ENCODE measurements around the gene GPATCH2L.

DNA sequence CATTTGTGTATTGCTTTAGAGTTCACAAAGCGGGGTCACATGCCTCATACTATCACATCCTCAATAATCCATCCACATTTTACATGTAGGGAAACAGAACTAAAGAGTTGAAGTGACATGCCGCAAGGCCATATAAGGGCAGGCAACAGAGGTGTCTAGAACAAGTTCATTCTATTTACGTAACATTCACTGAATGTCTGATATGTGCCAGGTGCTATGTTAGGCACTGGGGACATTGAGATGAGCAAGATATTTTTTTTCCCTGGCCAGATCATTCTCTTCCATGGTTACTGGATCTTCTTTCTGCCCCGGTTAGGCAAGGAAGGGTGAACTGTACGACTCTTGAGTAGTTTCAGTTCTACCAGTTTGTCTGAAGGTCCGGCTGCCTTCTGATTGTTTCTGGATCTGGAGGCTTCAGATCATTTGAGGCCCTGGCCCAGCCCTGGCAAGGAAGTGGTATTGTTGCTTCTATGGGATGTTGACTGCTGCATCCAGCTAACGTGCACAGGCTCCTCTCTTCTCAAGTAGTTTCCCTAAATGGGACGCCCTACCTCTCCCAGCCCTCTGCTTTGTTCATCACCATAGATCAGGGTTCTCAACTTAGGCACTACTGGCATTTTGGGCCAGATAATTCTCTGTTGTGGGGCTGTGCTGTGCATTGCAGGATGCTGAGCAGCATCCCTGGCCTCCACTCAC is 12.1 kb downstream of the GPATCH2L start:
- TF ChIP-seq, protein P1, sequence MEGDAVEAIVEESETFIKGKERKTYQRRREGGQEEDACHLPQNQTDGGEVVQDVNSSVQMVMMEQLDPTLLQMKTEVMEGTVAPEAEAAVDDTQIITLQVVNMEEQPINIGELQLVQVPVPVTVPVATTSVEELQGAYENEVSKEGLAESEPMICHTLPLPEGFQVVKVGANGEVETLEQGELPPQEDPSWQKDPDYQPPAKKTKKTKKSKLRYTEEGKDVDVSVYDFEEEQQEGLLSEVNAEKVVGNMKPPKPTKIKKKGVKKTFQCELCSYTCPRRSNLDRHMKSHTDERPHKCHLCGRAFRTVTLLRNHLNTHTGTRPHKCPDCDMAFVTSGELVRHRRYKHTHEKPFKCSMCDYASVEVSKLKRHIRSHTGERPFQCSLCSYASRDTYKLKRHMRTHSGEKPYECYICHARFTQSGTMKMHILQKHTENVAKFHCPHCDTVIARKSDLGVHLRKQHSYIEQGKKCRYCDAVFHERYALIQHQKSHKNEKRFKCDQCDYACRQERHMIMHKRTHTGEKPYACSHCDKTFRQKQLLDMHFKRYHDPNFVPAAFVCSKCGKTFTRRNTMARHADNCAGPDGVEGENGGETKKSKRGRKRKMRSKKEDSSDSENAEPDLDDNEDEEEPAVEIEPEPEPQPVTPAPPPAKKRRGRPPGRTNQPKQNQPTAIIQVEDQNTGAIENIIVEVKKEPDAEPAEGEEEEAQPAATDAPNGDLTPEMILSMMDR (CRISPR knock-in tag; IDR thresholded peaks at IDR 0.05) = no peak
- TF ChIP-seq HNRNPL (IDR thresholded peaks at IDR 0.05; ENCODE audit: low read depth, low read length) (no peak), RBAK (CRISPR knock-in tag; IDR thresholded peaks at IDR 0.05) (no peak)
